ENCODE data around the gene FUT3.
"Not testable (repeated sequence)": the region's sequence is repeated elsewhere in the genome, so short reads cannot be mapped to it uniquely, and the experiment has no call there.

The FUT3 gene

DNA sequence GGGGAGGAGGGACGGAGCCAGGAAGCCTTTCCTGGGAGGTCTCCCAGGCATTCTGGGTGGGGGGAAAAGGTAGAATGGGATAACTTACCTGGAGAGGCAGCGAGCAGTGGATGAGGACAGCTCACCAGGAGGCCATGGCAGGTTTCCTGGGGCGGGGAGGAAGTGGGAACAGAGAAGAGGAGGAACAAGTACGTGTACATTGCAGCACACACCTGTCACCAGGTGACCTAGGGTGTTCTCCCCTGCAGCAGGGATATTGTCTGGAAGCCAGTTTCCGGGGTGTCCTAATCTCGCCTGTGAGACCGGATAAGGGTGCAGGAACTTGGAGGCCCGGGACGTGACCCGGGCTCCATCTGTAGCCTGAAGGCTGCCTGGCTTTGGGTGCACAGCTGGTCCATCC, at the start of gene FUT3:
Gene FUT3, minus strand, starts transcription at position 148 of the 400 bp plus-strand sequence.
- no peak for DNase-seq

DNA sequence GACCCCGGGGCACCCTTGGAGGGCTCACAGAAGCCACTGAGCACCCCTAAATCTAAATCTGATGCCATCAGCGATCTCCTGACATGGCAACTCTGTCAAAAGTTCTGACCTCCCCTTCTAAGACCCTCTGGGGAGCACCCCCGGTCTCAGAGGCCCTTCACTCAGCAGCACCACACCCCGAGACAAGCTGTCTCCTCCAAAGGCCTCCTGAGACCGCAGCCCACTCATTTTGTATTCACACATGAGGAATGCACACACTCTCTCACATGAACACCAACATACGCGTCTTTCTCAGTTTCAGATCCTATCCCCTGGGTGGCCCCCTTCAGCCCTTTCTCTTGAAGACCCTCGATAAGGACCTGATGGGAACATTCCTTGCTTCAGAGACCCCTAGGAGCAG, 49.7 kb upstream of the FUT3 start:
- DNase-seq, result no peak

DNA sequence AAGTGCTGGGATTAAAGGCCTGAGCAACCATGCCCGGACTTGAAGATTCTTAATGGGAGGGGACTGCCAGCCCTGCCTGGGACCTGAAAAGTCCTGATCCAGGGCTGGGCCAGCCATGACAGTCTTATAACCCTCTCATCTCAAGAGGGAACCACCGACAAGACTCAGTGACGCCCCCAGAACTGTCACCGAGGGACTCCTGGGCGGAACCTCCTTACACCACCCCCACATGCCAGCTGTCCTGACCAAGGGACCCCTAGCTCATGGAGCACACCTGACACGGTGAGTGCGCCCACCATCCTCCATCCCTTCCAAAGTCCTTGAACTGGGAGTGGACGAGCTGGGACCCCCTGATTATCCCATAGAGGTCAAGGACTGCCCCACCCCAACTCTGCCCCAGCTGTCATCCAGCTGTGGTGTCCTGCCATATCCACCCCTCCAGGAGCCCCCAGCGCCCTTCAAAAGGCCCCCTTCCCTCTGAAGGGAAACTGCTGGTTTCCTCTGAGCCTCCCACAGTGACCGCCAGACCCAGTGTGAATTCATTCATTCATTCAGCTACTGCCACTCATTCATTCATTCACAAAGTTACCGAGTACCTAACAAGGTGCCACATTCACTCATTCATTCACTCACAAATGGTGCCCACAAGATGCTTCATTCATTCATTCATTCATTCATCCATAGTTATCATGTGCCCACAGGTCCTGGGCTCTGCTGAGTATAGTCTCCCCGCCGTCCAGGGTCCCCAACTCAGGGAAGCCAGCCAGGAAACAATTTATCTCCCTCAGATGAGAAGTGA, 48.7 kb upstream of the FUT3 start:
- DNase-seq, result no peak

DNA sequence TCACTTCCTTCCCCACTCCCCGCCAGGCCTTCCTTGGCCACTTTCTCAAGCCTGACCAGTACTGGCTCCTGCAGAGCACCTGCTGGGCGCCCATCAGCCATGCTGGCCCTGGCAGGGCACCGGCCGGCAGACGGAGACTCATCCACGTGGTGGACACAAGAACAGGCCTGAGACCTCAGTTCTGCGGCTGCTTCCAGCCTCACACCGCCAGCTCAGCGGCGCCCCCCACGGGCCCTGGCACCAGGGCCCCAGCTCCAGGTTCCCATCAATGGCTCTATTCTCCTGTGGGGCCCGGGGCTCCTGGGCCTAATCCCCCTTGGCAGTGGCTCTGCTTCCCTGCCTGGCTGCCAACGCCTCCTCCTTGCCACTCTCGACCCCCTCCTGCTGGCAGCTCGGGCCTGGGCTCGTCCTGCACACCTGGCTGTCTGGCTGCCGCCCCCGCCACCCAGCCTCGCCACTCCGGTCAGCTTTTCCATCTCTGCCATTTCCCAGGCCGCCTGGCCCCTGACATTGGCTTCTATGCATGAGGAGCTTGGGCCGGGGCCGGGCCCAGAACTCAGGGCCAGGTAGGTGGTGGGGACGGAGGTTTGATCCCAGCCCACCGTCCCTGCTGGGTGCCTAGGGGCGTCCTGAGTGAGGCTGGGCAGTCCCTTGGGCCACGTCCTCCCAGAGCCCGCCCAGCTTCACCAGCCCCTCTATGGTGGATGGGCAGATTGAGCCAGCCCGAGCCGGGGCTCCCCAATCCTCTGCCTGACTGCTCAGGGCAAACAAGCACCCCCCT, 46.1 kb upstream of the FUT3 start:
- DNase-seq, result no peak

DNA sequence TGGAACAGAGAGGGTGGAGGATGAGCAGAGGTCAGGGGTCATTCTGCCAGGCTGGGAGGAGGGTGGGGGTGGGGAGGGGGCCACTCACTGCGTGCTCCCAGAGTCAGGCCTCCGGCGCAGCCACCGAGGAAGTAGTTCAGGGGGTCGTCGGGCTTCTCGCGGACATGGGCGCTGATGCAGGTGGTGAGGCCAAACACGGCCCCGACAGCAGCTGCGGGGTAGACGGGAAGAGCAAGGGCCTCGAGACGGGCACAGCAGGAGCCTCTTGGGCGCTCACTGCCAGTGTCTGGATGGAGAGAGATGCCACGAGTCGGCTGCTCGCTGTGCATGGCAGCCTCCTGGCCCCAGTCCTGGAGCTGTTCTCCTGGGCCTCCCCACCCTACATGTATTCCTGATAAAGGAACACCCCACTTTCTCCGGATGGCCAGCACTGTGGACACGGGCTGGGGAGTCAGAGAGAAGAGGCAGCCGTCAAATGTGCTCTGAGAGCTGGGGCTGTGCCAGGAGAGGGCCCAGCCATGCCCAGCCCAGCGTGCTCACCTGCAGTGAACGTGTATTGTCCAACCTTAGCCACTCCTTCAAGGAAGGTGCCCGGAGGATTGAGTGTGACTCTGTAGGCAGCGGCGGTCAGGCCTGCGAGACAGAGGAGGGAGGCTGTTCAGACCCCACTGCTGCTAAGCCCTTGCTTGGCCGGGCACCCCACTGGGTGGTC, 45.3 kb upstream of the FUT3 start:
- no peak for DNase-seq

DNA sequence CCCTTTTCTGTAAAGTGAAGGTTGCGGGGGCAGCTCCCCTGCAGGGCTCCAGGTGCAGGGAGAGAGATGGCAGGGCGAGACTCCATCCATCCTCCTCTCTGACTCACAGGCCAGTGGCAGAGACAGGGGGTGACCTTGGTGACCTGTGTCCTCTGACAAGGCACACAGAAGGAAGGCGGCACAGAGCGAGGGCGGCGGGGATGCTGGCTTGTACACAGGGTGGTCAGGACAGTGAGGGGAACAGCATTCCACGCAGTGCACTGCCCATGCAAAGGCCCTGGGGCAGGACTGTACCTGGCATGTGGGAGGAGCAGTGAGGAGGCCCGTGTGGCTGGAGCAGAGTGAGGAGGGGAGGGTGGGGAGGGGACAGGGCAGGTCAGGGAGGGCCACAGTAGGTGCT, 44.6 kb upstream of the FUT3 start:
- no peak for DNase-seq

DNA sequence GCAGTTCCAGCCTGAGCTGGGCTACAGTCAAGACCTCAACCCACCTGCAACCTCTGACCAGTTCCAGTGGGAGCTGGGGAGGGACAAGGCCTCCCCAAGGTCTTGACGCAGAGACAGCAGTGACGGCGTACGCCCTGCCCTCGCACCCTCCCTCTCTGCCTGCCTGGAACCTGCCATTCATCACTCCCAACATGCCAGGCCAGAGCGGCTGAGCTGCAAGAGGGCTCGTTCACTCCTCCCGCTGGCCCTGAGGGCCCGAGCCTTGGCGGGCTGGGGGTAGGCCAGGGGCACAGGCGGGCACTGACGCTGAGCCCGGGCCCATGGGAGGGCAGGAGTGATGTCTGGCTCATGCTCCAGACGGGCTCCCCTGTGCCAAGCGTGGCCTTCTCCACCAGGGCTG, 44.2 kb upstream of the FUT3 start:
- no peak for DNase-seq

DNA sequence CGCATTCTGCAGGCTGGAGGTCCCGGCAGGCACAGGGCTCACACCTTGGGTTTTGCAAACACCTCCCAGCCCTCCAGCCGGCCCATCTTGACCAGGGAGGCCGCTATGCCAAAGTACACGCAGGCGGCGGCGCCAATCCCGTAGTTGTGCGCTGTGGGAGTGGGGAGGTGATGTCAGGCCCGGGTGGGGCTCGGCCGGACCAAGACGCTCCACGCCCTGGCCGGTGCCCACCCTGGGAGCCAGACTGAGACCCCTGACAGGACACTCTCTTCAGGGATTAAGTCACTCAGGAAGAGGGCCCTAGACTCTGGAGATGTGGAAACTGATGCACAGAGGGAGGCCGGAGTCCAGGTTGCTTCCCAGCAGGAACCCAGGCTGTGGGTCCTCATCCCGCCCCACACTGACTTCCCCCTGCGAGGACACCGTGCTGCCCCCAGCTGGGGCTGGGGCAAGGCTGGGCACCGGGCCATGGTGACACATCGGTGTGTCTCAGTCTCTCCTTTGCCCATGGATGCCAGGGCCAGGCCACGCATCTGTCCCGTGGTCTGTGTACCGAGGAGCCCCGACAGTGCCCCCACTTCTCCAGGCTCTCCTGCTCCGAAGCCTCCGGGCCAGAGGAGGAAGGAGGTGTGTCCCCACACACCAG, 43.6 kb upstream of the FUT3 start:
- no peak for DNase-seq

DNA sequence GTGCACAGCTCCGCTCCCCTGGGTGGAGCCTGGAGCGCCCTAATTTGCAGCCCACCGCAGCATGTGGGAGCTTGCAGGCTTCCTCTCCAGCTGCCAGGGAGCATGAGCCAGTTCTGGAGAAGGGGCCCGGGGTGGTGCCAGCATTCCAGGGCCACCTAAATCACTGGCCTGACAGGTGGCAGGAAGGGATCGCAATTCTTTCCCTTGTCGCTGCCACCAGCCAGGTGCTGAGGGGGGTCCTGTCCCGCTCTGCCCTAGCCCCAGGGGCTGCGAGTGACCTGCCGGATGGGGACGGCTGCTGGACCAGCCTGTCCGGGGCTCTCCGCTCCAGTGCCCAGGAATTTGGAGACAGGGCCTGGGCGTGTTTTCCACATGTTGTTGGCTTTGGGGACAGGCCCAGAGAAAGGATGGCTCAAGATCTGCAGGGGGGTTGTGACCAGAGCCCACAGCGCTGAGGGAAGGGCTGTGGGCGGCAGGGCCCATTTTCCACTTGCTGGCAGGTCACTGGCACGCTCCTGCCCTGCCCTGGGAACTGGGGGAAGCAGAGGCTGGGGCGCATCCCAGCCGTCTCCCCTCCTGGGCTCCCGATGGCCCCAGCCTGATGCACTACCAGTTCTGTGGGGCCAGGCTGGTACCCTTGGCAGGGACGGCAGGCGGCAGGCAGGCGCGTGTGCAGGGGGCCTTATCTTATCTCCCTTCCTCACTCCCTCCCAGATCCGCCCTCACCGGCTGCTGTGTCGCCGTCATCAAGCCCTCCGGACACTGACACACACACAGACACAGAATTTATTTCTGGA, 42.9 kb upstream of the FUT3 start:
- no peak for DNase-seq

DNA sequence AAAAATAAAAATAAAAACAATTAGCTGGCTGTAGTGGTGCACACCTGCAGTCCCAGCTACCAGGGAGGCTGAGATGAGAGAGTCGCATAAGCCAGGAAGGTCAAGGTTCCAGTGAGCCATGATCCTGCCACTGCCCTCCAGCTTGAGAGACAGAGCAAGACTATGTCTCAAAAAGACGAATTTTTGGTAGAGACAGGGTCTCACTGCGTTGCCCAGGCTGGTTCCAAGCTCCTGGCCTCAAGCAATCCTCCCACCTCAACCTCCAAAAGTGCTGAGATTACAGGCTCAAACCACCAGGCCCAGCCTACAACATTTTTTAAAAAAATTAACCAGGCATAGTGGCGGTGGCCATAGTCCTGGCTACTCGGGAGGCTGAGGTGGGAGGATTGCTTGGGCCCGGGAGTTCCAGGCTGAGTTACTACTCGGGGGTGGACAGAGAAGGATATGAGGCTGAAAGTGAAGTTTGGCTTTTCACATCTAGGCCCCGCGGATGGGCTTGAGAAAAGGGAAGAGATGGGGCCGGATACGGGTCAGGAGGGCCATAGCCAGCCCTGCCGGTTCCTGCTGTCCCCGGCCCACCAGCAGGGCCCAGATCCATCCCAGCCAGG, 42.2 kb upstream of the FUT3 start:
- DNase-seq, result no peak

DNA sequence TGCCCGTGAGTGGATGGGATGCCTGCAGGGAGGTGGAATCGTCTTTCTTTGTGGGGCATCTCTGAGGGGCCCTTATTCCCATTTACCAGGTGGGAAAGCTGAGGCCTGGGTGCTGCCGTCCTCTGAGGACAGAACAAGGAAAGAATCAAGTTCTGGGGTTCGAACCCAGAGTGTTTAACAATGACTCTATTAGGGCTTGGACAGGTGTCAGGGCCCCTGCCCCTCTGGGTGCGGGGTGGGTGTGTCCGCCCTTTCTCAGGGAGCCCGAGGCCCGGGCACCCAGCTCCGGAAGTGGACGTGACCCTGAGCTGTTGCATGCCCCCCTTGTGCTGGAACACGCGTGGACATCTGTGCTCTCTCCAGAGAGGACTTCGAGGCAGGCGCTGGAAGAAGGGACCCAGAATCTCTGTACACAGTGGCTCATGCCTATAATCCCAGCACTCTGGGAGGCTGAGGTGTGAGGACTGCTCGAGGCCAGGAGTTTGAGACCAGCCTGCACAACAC, 41.6 kb upstream of the FUT3 start:
- no peak for DNase-seq

DNA sequence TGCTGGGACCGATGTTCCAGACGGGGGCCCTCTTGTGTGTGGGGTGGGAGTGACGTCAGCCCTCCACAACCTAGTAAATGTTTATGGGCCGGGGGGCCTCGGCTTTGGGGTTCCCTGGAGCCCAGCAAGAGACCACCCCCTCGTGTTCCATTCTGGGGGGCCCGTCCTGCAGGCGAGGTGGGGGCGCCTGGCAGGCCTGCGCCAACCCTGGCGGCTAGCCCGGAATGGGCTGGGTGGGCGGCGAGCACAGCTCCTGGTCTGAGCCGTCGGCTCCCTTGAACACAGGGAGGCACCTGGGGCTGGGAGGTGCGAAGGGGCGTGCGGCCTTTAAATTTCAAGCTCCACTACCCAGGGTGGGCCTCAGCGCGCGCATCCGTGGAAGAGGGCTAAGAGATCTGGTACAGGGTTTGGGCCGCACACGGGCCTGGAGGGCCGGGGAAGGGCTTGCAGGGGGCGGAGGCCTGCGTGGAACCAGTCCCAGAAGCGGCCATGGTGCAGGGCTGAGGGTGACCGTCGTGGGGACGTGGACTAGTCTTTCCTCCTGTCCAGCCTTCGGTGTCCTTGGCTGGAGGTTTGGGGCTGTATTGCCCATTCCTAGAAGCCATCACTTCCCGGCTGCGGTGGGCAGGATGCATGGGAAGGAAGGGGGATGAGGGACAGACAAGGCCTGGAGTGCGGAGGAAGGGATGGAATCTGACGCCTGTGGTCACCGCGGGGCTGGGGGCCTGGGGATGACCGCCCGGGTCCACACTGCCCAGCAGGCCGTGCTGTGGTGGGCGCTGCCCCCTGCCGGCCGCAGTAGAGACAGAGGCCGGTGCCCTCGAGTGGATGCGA, 40.9 kb upstream of the FUT3 start:
- no peak for DNase-seq

DNA sequence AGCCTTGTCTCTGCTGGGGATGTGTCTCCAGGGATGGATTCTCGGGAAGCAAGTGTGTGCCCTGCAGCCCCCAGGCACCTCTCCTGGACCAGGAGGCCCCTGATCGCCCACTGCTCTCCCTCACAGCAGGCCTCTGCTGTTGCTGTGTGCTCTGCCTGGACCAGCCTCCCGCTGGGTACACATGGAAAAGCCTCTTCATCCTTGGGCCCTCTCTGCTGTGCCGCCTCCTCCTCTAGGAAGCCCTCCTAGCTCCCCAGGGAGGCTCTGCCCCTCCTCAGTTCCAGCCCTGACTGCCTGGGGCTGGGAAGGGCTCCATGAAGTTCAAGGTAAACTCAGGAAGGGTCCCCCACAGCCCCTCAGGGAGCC, 40.3 kb upstream of the FUT3 start:
- DNase-seq, result no peak

DNA sequence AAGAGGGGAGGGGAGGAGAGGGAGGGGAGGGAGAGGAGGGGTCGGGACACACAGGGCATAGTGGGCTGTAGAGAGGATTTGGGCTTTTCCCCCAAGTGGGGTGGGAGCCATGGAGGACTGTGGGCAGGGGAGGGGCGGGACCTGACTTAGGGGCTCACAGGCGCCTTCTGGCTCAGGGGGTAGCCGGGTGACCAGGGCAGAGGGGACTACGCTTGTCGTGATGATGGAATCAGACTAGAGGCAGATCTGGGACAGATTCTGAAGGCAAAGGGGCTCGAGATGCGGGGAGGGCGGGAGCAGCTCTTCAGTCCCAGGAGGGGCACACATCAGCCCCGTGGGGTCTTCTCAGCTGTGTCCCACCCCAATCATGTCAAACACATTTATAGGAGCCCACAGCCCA, 38.9 kb upstream of the FUT3 start:
- DNase-seq, result no peak

DNA sequence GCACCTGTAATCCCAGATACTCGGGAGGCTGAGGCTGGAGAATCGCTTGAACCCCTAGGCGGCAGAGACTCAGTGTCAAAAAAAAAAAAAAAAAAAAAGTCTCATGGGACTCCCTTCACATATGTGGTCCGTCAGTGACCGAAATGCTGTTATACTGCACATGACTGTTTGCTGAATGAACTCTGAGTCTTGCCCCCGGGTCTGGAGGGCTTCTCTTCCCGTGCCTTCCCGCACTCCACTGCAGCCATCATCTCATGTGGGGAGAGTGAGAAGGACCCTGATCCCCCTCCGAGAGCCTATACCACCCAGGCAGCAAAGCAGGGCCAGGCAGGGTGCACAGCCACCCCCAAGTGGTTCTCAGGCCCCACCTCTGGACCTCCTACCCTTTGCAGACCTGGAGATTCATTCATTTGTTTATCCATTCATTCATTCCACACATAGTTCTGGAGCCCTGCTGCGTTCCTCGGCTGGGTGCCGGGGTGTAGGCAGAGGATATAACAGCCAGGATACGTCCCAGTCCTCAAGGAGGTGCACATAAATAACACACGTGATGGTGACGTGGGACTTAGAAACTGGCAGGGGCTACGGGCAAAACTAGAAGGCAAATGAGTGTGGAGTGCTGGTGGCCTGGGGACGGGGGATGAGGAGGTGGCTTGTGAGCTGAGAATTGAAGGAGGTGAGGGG, 38.2 kb upstream of the FUT3 start:
- no peak for DNase-seq

DNA sequence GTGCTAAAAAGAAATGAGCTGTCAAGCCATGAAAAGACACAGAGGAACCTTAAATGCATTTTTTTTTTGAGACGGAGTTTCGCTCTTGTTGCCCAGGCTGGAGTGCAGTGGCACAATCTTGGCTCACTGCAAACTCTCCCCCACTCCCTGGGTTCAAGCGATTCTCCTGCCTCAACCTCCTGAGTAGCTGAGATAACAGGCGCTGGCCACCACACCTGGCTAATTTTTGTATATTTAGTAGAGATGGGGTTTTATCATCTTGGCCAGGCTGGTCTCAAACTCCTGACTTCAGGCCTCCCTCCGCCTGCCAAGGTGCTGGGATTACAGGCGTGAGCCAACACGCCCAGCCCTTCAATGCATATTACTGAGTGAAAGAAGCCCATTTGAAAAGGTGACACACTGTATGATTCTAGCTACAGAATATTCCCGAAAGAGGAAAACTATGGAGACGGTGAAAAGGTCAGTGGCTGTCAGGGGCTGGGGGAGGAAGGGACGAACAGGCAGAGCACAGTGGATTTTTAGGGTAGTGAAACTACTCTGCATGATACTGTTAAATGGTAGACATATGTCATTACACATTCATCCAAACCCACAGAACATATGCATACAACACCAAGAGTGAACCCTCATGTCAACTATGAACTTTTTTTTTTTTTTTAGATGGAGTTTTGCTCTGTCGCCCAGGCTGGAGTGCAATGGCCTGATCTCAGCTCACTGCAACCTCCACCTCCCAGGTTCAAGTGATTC, 33.0 kb upstream of the FUT3 start:
- not testable (repeated sequence) for DNase-seq

DNA sequence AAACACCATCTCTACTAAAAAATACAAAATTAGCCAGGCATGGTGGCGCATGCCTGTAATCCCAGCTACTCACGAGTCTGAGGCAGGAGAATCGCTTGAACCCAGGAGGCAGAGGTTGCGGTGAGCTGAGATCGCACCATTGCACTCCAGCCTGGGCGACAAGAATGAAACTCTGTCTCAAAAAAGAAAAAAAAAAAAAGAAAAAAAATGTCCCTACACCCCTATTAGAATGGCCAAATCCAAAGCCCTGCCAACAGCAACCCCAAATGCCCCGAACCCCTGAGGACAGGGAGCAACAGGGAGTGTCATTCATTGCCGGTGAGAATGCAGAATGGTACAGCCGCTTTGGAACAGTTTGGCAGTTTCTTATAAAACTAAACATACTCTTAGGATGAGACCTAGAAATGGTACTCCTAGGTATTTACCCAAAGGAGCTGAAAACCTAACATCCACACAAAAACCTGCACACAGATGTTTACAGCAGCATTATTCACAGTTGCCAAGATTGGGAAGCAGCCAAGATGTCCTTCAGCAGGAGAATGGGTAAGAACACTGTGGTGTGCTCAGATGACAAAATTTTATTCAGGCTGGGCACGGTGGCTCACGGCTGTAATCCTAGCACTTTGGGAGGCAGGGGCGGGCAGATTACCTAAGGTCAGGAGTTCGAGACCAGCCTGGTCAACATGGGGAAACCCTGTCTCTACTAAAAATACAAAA, 32.1 kb upstream of the FUT3 start:
- DNase-seq, result not testable (repeated sequence)

DNA sequence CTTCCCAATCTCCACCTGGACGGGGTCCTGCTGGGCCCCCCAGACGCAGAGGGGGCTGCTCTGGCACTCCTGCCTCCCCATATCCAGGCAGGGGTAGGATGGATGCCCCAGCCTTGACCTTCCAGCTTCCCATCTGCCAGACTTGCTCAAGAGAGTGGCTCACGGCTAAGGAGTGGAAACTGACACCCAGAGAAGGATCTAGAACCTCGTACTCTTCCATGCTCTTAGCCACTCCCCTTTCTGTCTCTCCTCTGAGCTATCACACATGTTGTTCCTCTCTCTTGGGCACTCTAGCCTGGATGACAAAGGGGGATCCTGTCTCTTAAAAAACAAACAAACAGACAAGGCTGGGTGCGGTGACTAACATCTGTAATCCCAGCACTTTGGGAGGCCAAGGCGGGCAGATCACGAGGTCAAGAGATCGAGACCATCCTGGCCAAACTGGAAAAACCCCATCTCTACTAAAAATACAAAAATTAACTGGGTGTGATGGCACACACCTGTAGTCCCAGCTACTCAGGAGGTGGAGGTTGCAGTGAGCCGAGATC, 31.2 kb upstream of the FUT3 start:
- no peak for DNase-seq

Measured in NCI-H2227 treated with DMSO at 0.1 percent for 48 hours (cell line).